ENCODE measurements around the gene TTC39B.

Gene TTC39B

GRCh38 chr9:15300218-15300617 lies 6.8 kb downstream of the TTC39B start:
- DNase-seq = no peak

- no peak for DNase-seq
These were observed 7.6 kb downstream of the TTC39B start for GRCh38 chr9:15299374-15299939.

- no peak for DNase-seq
These were observed 8.7 kb downstream of the TTC39B start for GRCh38 chr9:15298362-15298761.

- DNase-seq = no peak
These were observed 11.1 kb downstream of the TTC39B start for GRCh38 chr9:15295761-15296405.

GRCh38 chr9:15294604-15295003 lies 12.4 kb downstream of the TTC39B start:
- DNase-seq = no peak

GRCh38 chr9:15293804-15294316 lies 13.2 kb downstream of the TTC39B start:
- no peak for DNase-seq

- DNase-seq = no peak
These were observed 13.9 kb downstream of the TTC39B start for GRCh38 chr9:15293084-15293483.

- DNase-seq = no peak
These were observed 17.4 kb downstream of the TTC39B start for GRCh38 chr9:15289603-15290002.

GRCh38 chr9:15287309-15287708 lies 19.7 kb downstream of the TTC39B start:
- no peak for DNase-seq

- DNase-seq = no peak
These were observed 20.7 kb downstream of the TTC39B start for GRCh38 chr9:15286161-15286821.

GRCh38 chr9:15282567-15283285 lies 24.3 kb downstream of the TTC39B start:
- no peak for DNase-seq

GRCh38 chr9:15280647-15281046 lies 26.4 kb downstream of the TTC39B start:
- DNase-seq = no peak

- DNase-seq = no peak
These were observed 28.2 kb downstream of the TTC39B start for GRCh38 chr9:15278839-15279238.

GRCh38 chr9:15278091-15278687 lies 28.8 kb downstream of the TTC39B start:
- no peak for DNase-seq

GRCh38 chr9:15277400-15278090 lies 29.5 kb downstream of the TTC39B start:
- no peak for DNase-seq

- no peak for DNase-seq
These were observed 30.6 kb downstream of the TTC39B start for GRCh38 chr9:15276328-15276938.

- DNase-seq = no peak
These were observed 32.6 kb downstream of the TTC39B start for GRCh38 chr9:15274425-15274824.

- DNase-seq = no peak
These were observed 34.6 kb downstream of the TTC39B start for GRCh38 chr9:15272377-15272928.

- DNase-seq = no peak
These were observed 35.6 kb downstream of the TTC39B start for GRCh38 chr9:15271403-15271802.

- no peak for DNase-seq
These were observed 38.2 kb downstream of the TTC39B start for GRCh38 chr9:15268782-15269181.

- DNase-seq = no peak
These were observed 38.7 kb downstream of the TTC39B start for GRCh38 chr9:15268317-15268716.

GRCh38 chr9:15264918-15265317 lies 42.1 kb downstream of the TTC39B start:
- DNase-seq = no peak
